KMS-11 (cell line): ENCODE data around the gene HAUS3.

ENCODE experiments used
- H2AFZ ChIP-seq: fragments of 200-600 bp; sonication (generic); 2 replicates; pipeline ENCODE4 v1.6.1; 2016; ENCODE audit warnings: antibody characterized with exemption, mixed run types, low read depth
- H3K27ac ChIP-seq: fragments of 200-600 bp; sonication (generic); 2 replicates; pipeline ENCODE4 v1.6.1; 2016; ENCODE audit warnings: mild to moderate bottlenecking, mixed run types
- H3K27me3 ChIP-seq: fragments of 200-600 bp; sonication (generic); 2 replicates; pipeline ENCODE4 v1.6.1; 2017; ENCODE audit warnings: mild to moderate bottlenecking, low read depth, mixed run types, moderate library complexity; ENCODE audit not compliant: insufficient read depth
- H3K36me3 ChIP-seq: fragments of 200-600 bp; sonication (generic); 2 replicates; pipeline ENCODE4 v1.6.1; 2017; ENCODE audit warnings: mild to moderate bottlenecking, mixed run types; ENCODE audit not compliant: insufficient read depth
- H3K4me1 ChIP-seq: fragments of 200-600 bp; sonication (generic); 2 replicates; pipeline ENCODE4 v1.6.1; 2016; ENCODE audit warnings: mild to moderate bottlenecking, low read depth, mixed run types; ENCODE audit not compliant: poor library complexity, severe bottlenecking
- H3K4me2 ChIP-seq: fragments of 200-600 bp; sonication (generic); 2 replicates; pipeline ENCODE4 v1.7.0; 2016; ENCODE audit warnings: mild to moderate bottlenecking, mixed run types
- H3K4me3 ChIP-seq: fragments of 200-600 bp; sonication (generic); IDR thresholded peaks from 2 replicates; pipeline ENCODE4 v1.6.1; 2017; ENCODE audit warnings: low read depth, low read length, mixed read lengths; ENCODE audit not compliant: insufficient read depth
- H3K79me2 ChIP-seq: fragments of 200-600 bp; sonication (generic); 2 replicates; pipeline ENCODE4 v1.6.1; 2016; ENCODE audit warnings: low read depth, mixed run types; ENCODE audit not compliant: insufficient read depth
- H3K9ac ChIP-seq: fragments of 200-600 bp; sonication (generic); 2 replicates; pipeline ENCODE4 v1.6.1; 2016; ENCODE audit warnings: mild to moderate bottlenecking, mixed run types
- H4K20me1 ChIP-seq: fragments of 200-600 bp; sonication (generic); 2 replicates; pipeline ENCODE4 v1.6.1; 2016; ENCODE audit warnings: mild to moderate bottlenecking, mixed run types; ENCODE audit not compliant: insufficient read depth
- TF ChIP-seq, protein P1 (sequence below): fragments of 200-600 bp; sonication (generic); conservative IDR thresholded peaks from 2 replicates; pipeline ENCODE4 v1.6.1; 2017; ENCODE audit warnings: low read depth, mild to moderate bottlenecking, antibody characterized with exemption, low read length, moderate library complexity, mixed read lengths

HAUS3 gene

DNA sequence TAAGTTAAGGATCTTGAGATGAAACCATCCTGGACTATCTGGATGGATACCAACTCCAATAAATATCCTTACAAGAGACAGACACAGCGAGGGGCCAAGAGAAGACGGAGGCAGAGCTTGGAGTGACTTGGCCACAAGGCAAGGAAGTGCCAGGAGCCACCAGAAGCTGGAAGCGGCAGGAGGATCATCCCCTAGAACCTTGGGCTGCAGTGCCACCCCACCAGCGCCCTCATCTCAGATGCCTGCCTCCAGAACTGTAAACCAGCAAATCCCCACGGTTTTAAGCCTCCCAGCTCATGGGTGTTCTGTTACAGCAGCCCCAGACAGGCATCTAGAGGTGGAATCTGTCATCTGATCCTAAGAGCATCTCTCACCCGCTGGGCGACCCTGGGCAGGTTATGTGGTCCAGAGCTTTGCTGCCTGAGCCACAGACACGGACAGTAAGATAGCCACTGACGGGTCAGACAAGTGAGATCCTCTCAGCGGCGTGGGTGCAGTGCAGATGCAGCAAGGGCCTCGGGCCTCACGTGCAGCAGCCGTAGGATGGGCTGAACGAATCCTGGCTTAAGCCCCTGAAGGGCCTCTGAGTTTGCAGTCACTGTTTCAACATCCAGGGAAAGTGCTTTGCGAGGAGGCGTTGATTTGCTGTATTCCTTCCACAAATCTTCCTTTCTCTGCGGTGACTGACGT is 45.1 kb upstream of the HAUS3 start:
- Histone ChIP-seq H3K27me3 (no peaks in the 10 kb centered on the region), H3K9ac (no peak overlapping the region), H3K36me3 (no peaks in the 10 kb centered on the region), H4K20me1 (no peaks in the 10 kb centered on the region), H3K4me3 (no peak overlapping the region), H3K4me1 (no peaks in the 10 kb centered on the region), H3K27ac (no peak overlapping the region), H3K79me2 (no peaks in the 10 kb centered on the region), H3K4me2 (no peak overlapping the region), H2AFZ (no peak overlapping the region)
- TF ChIP-seq, protein P1, sequence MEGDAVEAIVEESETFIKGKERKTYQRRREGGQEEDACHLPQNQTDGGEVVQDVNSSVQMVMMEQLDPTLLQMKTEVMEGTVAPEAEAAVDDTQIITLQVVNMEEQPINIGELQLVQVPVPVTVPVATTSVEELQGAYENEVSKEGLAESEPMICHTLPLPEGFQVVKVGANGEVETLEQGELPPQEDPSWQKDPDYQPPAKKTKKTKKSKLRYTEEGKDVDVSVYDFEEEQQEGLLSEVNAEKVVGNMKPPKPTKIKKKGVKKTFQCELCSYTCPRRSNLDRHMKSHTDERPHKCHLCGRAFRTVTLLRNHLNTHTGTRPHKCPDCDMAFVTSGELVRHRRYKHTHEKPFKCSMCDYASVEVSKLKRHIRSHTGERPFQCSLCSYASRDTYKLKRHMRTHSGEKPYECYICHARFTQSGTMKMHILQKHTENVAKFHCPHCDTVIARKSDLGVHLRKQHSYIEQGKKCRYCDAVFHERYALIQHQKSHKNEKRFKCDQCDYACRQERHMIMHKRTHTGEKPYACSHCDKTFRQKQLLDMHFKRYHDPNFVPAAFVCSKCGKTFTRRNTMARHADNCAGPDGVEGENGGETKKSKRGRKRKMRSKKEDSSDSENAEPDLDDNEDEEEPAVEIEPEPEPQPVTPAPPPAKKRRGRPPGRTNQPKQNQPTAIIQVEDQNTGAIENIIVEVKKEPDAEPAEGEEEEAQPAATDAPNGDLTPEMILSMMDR = no peak

DNA sequence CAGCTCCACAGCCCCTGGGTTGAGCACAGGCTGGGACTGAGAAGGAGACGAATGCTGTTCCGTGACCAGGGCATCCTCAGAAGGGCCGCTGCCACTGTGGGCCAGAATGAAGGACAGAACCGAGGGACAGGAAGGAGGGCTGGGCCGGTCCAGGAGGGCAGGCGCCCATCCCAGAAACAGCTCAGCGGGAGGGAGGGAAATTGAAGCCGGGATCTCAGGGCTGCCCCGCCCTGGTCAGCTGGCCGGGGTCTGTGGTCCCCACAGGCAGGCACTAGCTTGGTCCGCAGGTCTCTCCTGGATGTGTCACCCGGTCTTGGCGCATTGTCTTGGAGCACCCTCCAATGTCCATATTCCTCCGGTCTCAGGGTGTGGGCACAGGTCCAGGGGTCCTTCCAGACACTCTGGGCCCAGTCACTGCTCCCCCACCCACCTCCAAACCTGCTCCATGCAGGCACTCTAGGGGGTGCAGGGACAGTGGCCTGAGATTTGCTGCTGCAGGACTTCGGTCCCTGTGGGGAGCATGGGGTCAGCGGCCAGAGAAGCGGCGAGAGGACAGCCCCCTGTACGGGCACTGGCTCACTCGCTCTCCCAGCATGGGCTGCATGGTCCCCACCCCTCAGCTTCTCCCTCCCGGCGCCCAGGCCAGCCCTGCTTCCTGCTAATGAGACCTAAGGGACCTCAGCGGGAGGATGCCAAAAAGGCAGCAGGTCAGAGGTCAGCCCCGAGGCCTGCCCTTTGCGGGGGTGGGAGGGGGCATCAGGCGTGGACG is 43.9 kb upstream of the HAUS3 start:
- no peaks in the 10 kb centered on the region for H3K4me1 ChIP-seq
- TF ChIP-seq, protein P1 = no peak

DNA sequence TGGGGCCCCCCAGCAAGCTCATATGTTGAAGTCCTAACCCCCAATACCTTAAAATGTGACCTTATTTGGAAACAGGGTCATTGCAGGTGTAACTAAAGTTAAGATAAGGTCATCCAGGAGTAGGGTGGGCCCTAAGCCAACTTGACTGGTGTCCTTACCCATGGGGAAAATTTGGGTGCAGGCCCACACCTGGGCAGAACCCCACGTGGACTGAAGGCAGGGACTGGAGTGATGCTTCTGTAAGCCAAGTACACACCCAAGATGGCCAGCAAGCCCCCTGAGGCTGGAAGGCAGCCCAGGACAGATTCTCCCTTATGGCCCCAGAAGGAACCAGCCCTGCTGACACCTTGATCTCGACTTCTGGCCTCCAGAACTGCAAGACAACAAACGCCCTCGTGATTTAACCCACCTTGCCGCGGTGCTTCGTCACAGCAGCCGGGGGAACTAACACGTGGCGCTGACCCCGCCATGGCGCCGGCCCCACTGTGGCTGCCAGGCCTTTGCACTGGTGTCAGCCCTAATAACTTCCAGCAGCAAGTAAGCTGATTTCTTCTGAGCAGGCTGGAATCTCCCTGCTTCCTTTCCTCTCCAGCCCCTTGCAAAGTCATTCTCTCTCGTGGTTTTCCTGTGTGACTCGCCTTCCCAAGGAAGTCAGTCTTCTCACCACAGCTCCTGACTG is 43.2 kb upstream of the HAUS3 start:
- Histone ChIP-seq H3K4me3 (no peak overlapping the region), H3K9ac (no peak overlapping the region), H4K20me1 (no peaks in the 10 kb centered on the region), H3K27me3 (no peaks in the 10 kb centered on the region), H3K4me2 (no peak overlapping the region), H3K79me2 (no peaks in the 10 kb centered on the region), H3K36me3 (no peaks in the 10 kb centered on the region), H3K4me1 (no peaks in the 10 kb centered on the region), H3K27ac (no peak overlapping the region), H2AFZ (no peak overlapping the region)
- TF ChIP-seq, protein P1 = no peak

More for the DNA sequence above, 43.9 kb upstream of the HAUS3 start:
- H3K9ac ChIP-seq = no peak overlapping the region
- H3K36me3 ChIP-seq = no peaks in the 10 kb centered on the region
- no peak overlapping the region for H3K4me3 ChIP-seq
- no peak overlapping the region for H3K4me2 ChIP-seq
- no peaks in the 10 kb centered on the region for H4K20me1 ChIP-seq
- H3K27ac ChIP-seq = no peak overlapping the region
- H2AFZ ChIP-seq = no peak overlapping the region
- no peaks in the 10 kb centered on the region for H3K79me2 ChIP-seq
- no peaks in the 10 kb centered on the region for H3K27me3 ChIP-seq

DNA sequence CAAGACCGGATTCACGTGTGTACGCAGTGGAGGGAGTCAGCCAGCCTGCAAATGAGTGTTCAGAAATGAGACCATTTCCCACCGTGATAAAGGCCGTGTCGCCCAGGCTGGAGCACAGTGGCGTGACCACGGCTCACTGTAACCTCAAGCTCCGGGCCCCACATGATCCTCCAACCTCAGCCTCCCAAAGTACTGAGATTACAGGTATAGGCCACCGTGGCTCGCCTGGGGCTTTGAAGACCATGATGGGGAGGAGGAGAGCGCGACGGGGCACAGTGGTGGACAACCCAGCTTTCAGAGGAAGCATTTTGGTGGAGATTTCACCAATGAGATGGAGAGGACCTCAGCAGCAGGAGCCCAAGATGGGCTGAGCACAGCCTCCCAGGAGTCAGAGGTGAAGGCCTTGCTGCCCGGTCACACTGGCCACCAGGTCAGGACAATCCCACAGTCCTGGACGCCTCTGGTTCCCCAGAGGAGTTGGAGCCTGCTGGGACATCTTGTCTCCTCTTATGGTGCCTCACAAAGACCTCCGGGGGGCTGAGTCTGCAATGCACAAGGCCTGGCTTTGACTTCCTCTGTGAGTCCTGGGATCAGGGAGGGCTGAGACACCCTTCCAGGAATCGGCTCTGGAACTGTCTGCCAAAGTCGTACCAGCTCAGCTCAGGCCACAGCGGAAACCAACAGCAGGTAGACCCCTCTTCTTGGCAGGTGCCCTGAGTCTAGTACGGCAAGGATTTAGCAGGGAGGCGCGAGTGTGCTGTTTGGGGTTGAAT is 42.4 kb upstream of the HAUS3 start:
- Histone ChIP-seq H3K36me3 (no peaks in the 10 kb centered on the region), H3K27me3 (no peaks in the 10 kb centered on the region), H3K9ac (no peak overlapping the region), H3K4me3 (no peak overlapping the region), H3K4me2 (no peak overlapping the region), H3K79me2 (no peaks in the 10 kb centered on the region), H4K20me1 (no peaks in the 10 kb centered on the region), H3K27ac (no peak overlapping the region), H3K4me1 (no peaks in the 10 kb centered on the region), H2AFZ (no peak overlapping the region)
- TF ChIP-seq, protein P1 = no peak
